B cell (primary cell): ENCODE results near the gene SUPT5H. TPM values are rescaled to one million over a fixed set of nuclear protein-coding genes. Genes with fewer than 3 reads are reported as not detected.

Source experiments
- ATAC-seq: fragments of 200-7000 bp; cut with Tn5 transposase; one replicate; pipeline ENCODE4 v1.10.0; 2021; ENCODE audit warnings: low read depth, mild to moderate bottlenecking, moderate number of reproducible peaks, moderate library complexity
- CTCF ChIA-PET: fragments of 350-600 bp; sonication (Branson Sonifier 250); formaldehyde crosslinking; loops from one replicate; lab custom pipeline; 2021; ENCODE audit warnings: antibody characterized with exemption, inconsistent platforms; lab: Charles Lee
- POLR2A ChIA-PET: fragments of 350-600 bp; sonication (Branson Sonifier 250); formaldehyde crosslinking; loops from one replicate; lab custom pipeline; 2021; ENCODE audit warnings: antibody characterized with exemption; lab: Charles Lee
- DNase-seq: peaks from one replicate; pipeline ENCODE4 v3.0.0; 2013
- H2AFZ ChIP-seq: 2 replicates; pipeline ENCODE4 v1.6.1; 2012; ENCODE audit warnings: mild to moderate bottlenecking, low read depth, low read length; ENCODE audit not compliant: insufficient read depth, poor library complexity, severe bottlenecking
- H3K27ac ChIP-seq, 2 donors: 1 replicate in 1 of 2; 2 replicates in 1 of 2; pipeline ENCODE4 v1.5.1; 2012 to 2013; ENCODE audit warnings: low read length in 2 of 2, mild to moderate bottlenecking in 2 of 2, moderate library complexity in 1 of 2
- H3K27me3 ChIP-seq, 4 experiments: fragments of 200-600 bp in 1 of 4; sonication (generic) in 1 of 4; replicated peaks in 1 of 4; 1 replicate in 2 of 4; 2 replicates in 2 of 4; pipeline versions ENCODE4 v1.6.1 to v1.7.0; 2013 to 2016; ENCODE audit warnings: low read length in 3 of 4, mild to moderate bottlenecking in 2 of 4, mixed read lengths in 1 of 4, moderate library complexity in 1 of 4; ENCODE audit not compliant: insufficient read depth in 4 of 4, control insufficient read depth in 3 of 4; ENCODE audit errors: control extremely low read depth in 1 of 4
- H3K36me3 ChIP-seq, 2 experiments: replicated peaks in 1 of 2; 1 replicate in 1 of 2; 2 replicates in 1 of 2; pipeline versions ENCODE4 v1.6.1 to v1.7.1; 2013; ENCODE audit warnings: low read length in 1 of 2; ENCODE audit not compliant: insufficient read depth in 2 of 2, control insufficient read depth in 1 of 2; ENCODE audit errors: control extremely low read depth in 1 of 2, extremely low read depth in 1 of 2
- H3K4me1 ChIP-seq, 2 donors: fragments of 200-600 bp in 1 of 2; sonication (generic) in 1 of 2; 1 replicate in 1 of 2; 2 replicates in 1 of 2; pipeline versions ENCODE4 v1.5.1 to v1.6.1; 2013 to 2017; ENCODE audit warnings: low read length in 2 of 2; ENCODE audit not compliant: control insufficient read depth in 2 of 2, insufficient read depth in 2 of 2
- H3K4me2 ChIP-seq: replicated peaks from 2 replicates; pipeline ENCODE3; 2012; ENCODE audit warnings: mild to moderate bottlenecking, low read depth, low read length; ENCODE audit not compliant: poor library complexity, severe bottlenecking
- H3K4me3 ChIP-seq, 5 experiments: fragments of 200-600 bp in 1 of 5; sonication (generic) in 1 of 5; 1 replicate in 3 of 5; 2 replicates in 2 of 5; pipeline versions ENCODE4 v1.5.1 to v1.7.0; 2011 to 2016; ENCODE audit warnings: low read length in 4 of 5, mild to moderate bottlenecking in 4 of 5, low read depth in 2 of 5, control low read depth in 1 of 5, moderate library complexity in 1 of 5; ENCODE audit not compliant: insufficient read depth in 1 of 5; ENCODE audit errors: control extremely low read depth in 1 of 5, extremely low read depth in 1 of 5
- H3K79me2 ChIP-seq: fragments of 200-600 bp; sonication (generic); one replicate; pipeline ENCODE4 v1.6.0; 2016; ENCODE audit warnings: low read length; ENCODE audit not compliant: control insufficient read depth, insufficient read depth
- H3K9ac ChIP-seq: fragments of 200-600 bp; sonication (generic); 2 replicates; pipeline ENCODE4 v1.6.1; 2017; ENCODE audit warnings: mild to moderate bottlenecking, low read length, moderate library complexity
- H3K9me3 ChIP-seq, 3 donors: one replicate each; pipeline versions ENCODE4 v1.6.1 to v1.7.1; 2013; ENCODE audit warnings: low read length in 2 of 3; ENCODE audit not compliant: control insufficient read depth in 2 of 3, insufficient read depth in 1 of 3; ENCODE audit errors: control extremely low read depth in 1 of 3
- H4K20me1 ChIP-seq: 2 replicates; pipeline ENCODE4 v1.6.0; 2012; ENCODE audit warnings: mild to moderate bottlenecking, low read length; ENCODE audit not compliant: insufficient read depth, control insufficient read depth, poor library complexity, severe bottlenecking
- H3K27ac Mint-ChIP-seq: one replicate; pipeline ENCODE4 v1.8.0; 2021; ENCODE audit warnings: mixed read lengths
- H3K27me3 Mint-ChIP-seq: one replicate; pipeline ENCODE4 v1.8.0; 2021; ENCODE audit warnings: mixed read lengths
- H3K4me1 Mint-ChIP-seq: one replicate; pipeline ENCODE4 v1.8.0; 2021; ENCODE audit warnings: mixed read lengths
- H3K4me3 Mint-ChIP-seq: one replicate; pipeline ENCODE4 v1.8.0; 2021; ENCODE audit warnings: mixed read lengths
- H3K9me3 Mint-ChIP-seq: one replicate; pipeline ENCODE4 v1.8.0; 2022; ENCODE audit warnings: mixed read lengths; ENCODE audit not compliant: insufficient read depth
- CTCF ChIP-seq: fragments of 200-600 bp; IDR thresholded peaks from one replicate; pipeline ENCODE4 v1.8.0; 2022; ENCODE audit warnings: antibody characterized with exemption, mild to moderate bottlenecking
- EZH2 ChIP-seq: IDR thresholded peaks from 2 replicates; pipeline ENCODE4 v1.6.1; 2012; ENCODE audit warnings: borderline replicate concordance, low read depth, mild to moderate bottlenecking, moderate library complexity, low read length; ENCODE audit not compliant: insufficient read depth, poor library complexity, severe bottlenecking
- WGBS: methylation state at CpG from one replicate; pipeline ENCODE4 v1.1.5; 2013; ENCODE audit warnings: missing lambda C conversion rate; ENCODE audit not compliant: insufficient coverage; 5-methylcytosine and 5-hydroxymethylcytosine counted together
- intact Hi-C: fragments of 100-400 bp; cut with micrococcal nuclease; formaldehyde crosslinking; loops from one replicate; pipeline ENCODE4 v1.10.0; 2022
- polyA plus RNA-seq: library from polyadenylated mRNA; depleted of rRNA; stranded (reverse); fragments of >200 nt; gene quantifications from 2 replicates; pipeline ENCODE4 v1.2.3, GENCODE V29; 2012
- total RNA-seq, 2 donors: library from RNA; stranded (reverse); fragments of 120-200 nt in 1 of 2; gene quantifications; 1 replicate in 1 of 2; 2 replicates in 1 of 2; pipeline versions ENCODE4 v1.2.3 to v1.2.4, GENCODE V29; 2013 to 2022

SUPT5H gene
- total and polyA plus RNA-seq, 2 donors (not counting 1 experiment from before 2014, with no cell fraction given), result 119 to 203 TPM

- H3K79me2 ChIP-seq, result peaks cover 40% of the 10 kb centered on the region
- intact Hi-C loops, result loop anchor here (1.0 to 5.0 kb wide), 4 partner anchors 9 to 1367 kb away; partner anchors contain the start of genes EIF3K, MAP4K1, MIA and RAB4B
- peak overlapping the region; percentile 100 for H3K4me2 ChIP-seq
- peaks cover 25 to 45% of the 10 kb centered on the region in 2 donors for H3K4me1 ChIP-seq
- H3K27me3 Mint-ChIP-seq, result no peaks in the 10 kb centered on the region
- DNase-seq (no peak), ATAC-seq (no peak)
- peak overlapping the region; percentile 38 to 99 (median 95) for H3K4me3 ChIP-seq
- ChIA-PET POLR2A (interaction anchor here (2.2 to 2.5 kb wide), 4 partner anchors 9 to 25 kb away, joined by 20 to 74 read pairs (median 40); partner anchors contain the start of genes MED29, PAF1 and RPS16), CTCF (interaction anchor here (1.3 to 2.3 kb wide), 5 partner anchors 11 to 291 kb away, joined by 3 to 260 read pairs (median 23); partner anchors contain the start of genes MED29, PAF1 and RPS16)
- H3K9me3 Mint-ChIP-seq, result no peaks in the 10 kb centered on the region
- H3K4me3 Mint-ChIP-seq, result peak overlapping the region; percentile 94
- peaks cover 0 to 2% (median 0%) of the 10 kb centered on the region in 3 donors for H3K9me3 ChIP-seq
- H3K36me3 ChIP-seq, result peaks cover 0 to 24% of the 10 kb centered on the region in 2 experiments
- H3K27ac ChIP-seq, result peak overlapping the region; percentile 100
- H3K27ac Mint-ChIP-seq, result peak overlapping the region; percentile 99
- no peaks in the 10 kb centered on the region for H3K27me3 ChIP-seq
- peak overlapping the region; percentile 99 for H3K9ac ChIP-seq
- H3K4me1 Mint-ChIP-seq, result peaks cover 54% of the 10 kb centered on the region
- 77% methylated on average over 1 of the region's 1 CpG for WGBS
- TF ChIP-seq EZH2 (no peak), CTCF (no peak)
- H2AFZ ChIP-seq, result no peak overlapping the region
- peaks cover 28% of the 10 kb centered on the region for H4K20me1 ChIP-seq
These were observed 34.6 kb upstream of the SUPT5H start for GRCh38 chr19:39410831-39411080.

- H3K4me2 ChIP-seq, result peak overlapping the region; percentile 100
- no peak for DNase-seq
- no peak for ATAC-seq
- peaks cover 28% of the 10 kb centered on the region for H4K20me1 ChIP-seq
- H3K4me1 ChIP-seq, result peaks cover 24 to 40% of the 10 kb centered on the region in 2 donors
- ChIA-PET POLR2A (interaction anchor here (1.2 to 2.5 kb wide), 6 partner anchors 9 to 75 kb away, joined by 3 to 74 read pairs (median 23); partner anchors contain the start of genes GMFG, MED29, PAF1 and RPS16), CTCF (interaction anchor here (0.7 to 2.3 kb wide), 20 partner anchors 8 to 292 kb away, joined by 3 to 260 read pairs (median 4); partner anchors contain the start of genes EID2B, MED29, PAF1 and RPS16)
- intact Hi-C loops, result loop anchor here (1.0 to 5.0 kb wide), 3 partner anchors 14 to 1366 kb away; partner anchors contain the start of genes EIF3K, MAP4K1, MIA and RAB4B
- H2AFZ ChIP-seq, result no peak overlapping the region
- no peaks in the 10 kb centered on the region for H3K27me3 Mint-ChIP-seq
- peaks cover 36% of the 10 kb centered on the region for H3K79me2 ChIP-seq
- H3K27ac Mint-ChIP-seq, result peak overlapping the region; percentile 99
- H3K9me3 Mint-ChIP-seq, result no peaks in the 10 kb centered on the region
- 51% methylated on average over 5 of the region's 9 CpGs for WGBS
- H3K9ac ChIP-seq, result peak overlapping the region; percentile 99
- peak overlapping the region; percentile 94 for H3K4me3 Mint-ChIP-seq
- H3K27me3 ChIP-seq, result no peaks in the 10 kb centered on the region
- H3K4me3 ChIP-seq, result peak overlapping the region; percentile 56 to 99 (median 95)
- peaks cover 0 to 24% of the 10 kb centered on the region in 2 experiments for H3K36me3 ChIP-seq
- H3K9me3 ChIP-seq, result peaks cover 0 to 2% (median 0%) of the 10 kb centered on the region in 3 donors
- no peak for TF ChIP-seq EZH2
- no peak for TF ChIP-seq CTCF
- peaks cover 49% of the 10 kb centered on the region for H3K4me1 Mint-ChIP-seq
- H3K27ac ChIP-seq, result peak overlapping the region; percentile 100
These were observed 34.1 kb upstream of the SUPT5H start for GRCh38 chr19:39411081-39411831.
